Liver (tissue), 9 donors: ENCODE results near the gene C14orf180. TPM values are rescaled to one million over a fixed set of nuclear protein-coding genes. Genes with fewer than 3 reads are reported as not detected.

Experiments
- DNase-seq: peaks from one replicate; pipeline ENCODE4 v3.0.0-alpha.2; 2017; ENCODE audit warnings: low spot score
- H3K27ac ChIP-seq, 2 donors: one replicate each; pipeline ENCODE4 v1.7.0; 2013; ENCODE audit warnings: inconsistent platforms in 2 of 2, low read length in 2 of 2, control low read depth in 1 of 2, low read depth in 1 of 2, mild to moderate bottlenecking in 1 of 2
- H3K27me3 ChIP-seq, 4 donors: one replicate each; pipeline versions ENCODE4 v1.6.1 to v1.7.0; 2013; ENCODE audit warnings: low read length in 3 of 4, inconsistent platforms in 1 of 4, mild to moderate bottlenecking in 1 of 4, moderate library complexity in 1 of 4; ENCODE audit not compliant: control insufficient read depth in 4 of 4, insufficient read depth in 4 of 4
- H3K36me3 ChIP-seq, 4 donors: one replicate each; pipeline versions ENCODE4 v1.6.1 to v1.7.0; 2013; ENCODE audit warnings: low read length in 3 of 4, mild to moderate bottlenecking in 3 of 4, low read depth in 1 of 4, moderate library complexity in 1 of 4; ENCODE audit not compliant: control insufficient read depth in 4 of 4, insufficient read depth in 3 of 4
- H3K4me1 ChIP-seq, 4 donors: one replicate each; pipeline versions ENCODE4 v1.6.1 to v1.7.0; 2013; ENCODE audit warnings: low read length in 3 of 4, mild to moderate bottlenecking in 3 of 4, moderate library complexity in 1 of 4; ENCODE audit not compliant: control insufficient read depth in 4 of 4, insufficient read depth in 4 of 4
- H3K4me3 ChIP-seq, 3 donors: one replicate each; pipeline versions ENCODE4 v1.6.1 to v1.7.0; 2013; ENCODE audit warnings: low read length in 3 of 3, control low read depth in 1 of 3, low read depth in 1 of 3, mild to moderate bottlenecking in 1 of 3
- H3K9ac ChIP-seq, 2 donors: one replicate each; pipeline ENCODE4 v1.7.0; 2013; ENCODE audit warnings: low read length in 2 of 2, mild to moderate bottlenecking in 2 of 2, moderate library complexity in 2 of 2, control low read depth in 1 of 2, low read depth in 1 of 2
- H3K9me3 ChIP-seq, 4 donors: one replicate each; pipeline versions ENCODE4 v1.6.1 to v1.7.0; 2013; ENCODE audit warnings: low read length in 3 of 4; ENCODE audit not compliant: control insufficient read depth in 4 of 4
- FOXA2 ChIP-seq: IDR thresholded peaks from 2 replicates; pipeline ENCODE4 v1.6.1; 2016; ENCODE audit warnings: antibody characterized with exemption
- GABPA ChIP-seq, 2 donors: IDR thresholded peaks in 1 of 2; conservative IDR thresholded peaks in 1 of 2; 2 replicates each; pipeline ENCODE4 v1.6.1; 2016; ENCODE audit warnings: antibody characterized with exemption in 2 of 2, mild to moderate bottlenecking in 1 of 2, moderate library complexity in 1 of 2
- HNF4G ChIP-seq: IDR thresholded peaks from 2 replicates; pipeline ENCODE4 v1.6.1; 2016; ENCODE audit warnings: antibody characterized with exemption
- JUND ChIP-seq, 2 donors: IDR thresholded peaks; 2 replicates each; pipeline ENCODE4 v1.6.1; 2016; ENCODE audit warnings: antibody characterized with exemption in 2 of 2
- RAD21 ChIP-seq, 2 donors: IDR thresholded peaks; 2 replicates each; pipeline ENCODE4 v1.6.1; 2016; ENCODE audit warnings: antibody characterized with exemption in 2 of 2, mild to moderate bottlenecking in 2 of 2
- SP1 ChIP-seq: IDR thresholded peaks from 2 replicates; pipeline ENCODE4 v1.6.1; 2018; ENCODE audit warnings: antibody characterized with exemption, mild to moderate bottlenecking
- WGBS: extraction: QIAGEN DNeasy Blood & Tissue Kit; methylation state at CpG from one replicate; pipeline ENCODE4 v1.1.7; 2013; 5-methylcytosine and 5-hydroxymethylcytosine counted together
- polyA plus RNA-seq, 2 donors: library from polyadenylated mRNA; stranded (reverse) in 1 of 2; unstranded in 1 of 2; fragments of 200-250 nt in 1 of 2; fragments of >200 nt in 1 of 2; fragmentation: Nextera tagmentation in 1 of 2; extraction: Ambion mirVana in 1 of 2; gene quantifications; one replicate each; pipeline versions ENCODE4 v1.2.1 to v1.2.3, GENCODE V29; 2013 to 2015
- total RNA-seq, 2 donors: library from RNA; depleted of rRNA; stranded (reverse); fragments of >200 nt; gene quantifications; one replicate each; pipeline ENCODE4 v1.2.3, GENCODE V29; 2014
- TF ChIP-seq, protein P1 (sequence below): IDR thresholded peaks from 2 replicates; pipeline ENCODE4 v1.6.1; 2016; ENCODE audit warnings: antibody characterized with exemption, mild to moderate bottlenecking
- TF ChIP-seq, protein P2 (sequence below): IDR thresholded peaks from 2 replicates; pipeline ENCODE4 v1.6.1; 2016; ENCODE audit warnings: antibody characterized with exemption
- TF ChIP-seq, protein P3 (sequence below): fragments of 150-350 bp; IDR thresholded peaks from 2 replicates; pipeline ENCODE4 v1.5.1; 2017; ENCODE audit warnings: improper control_type of control experiment, low read depth, low read length; ENCODE audit not compliant: missing input control
- TF ChIP-seq, protein P4 (sequence below): IDR thresholded peaks from 2 replicates; pipeline ENCODE4 v1.6.1; 2016; ENCODE audit warnings: antibody characterized with exemption
- donor health status: healthy.
- donor health status: healthy.
- donor health status: healthy.
- donor health status: healthy.
- donor health status: healthy.

The C14orf180 gene
- total and polyA plus RNA-seq, 4 donors: 0.09 to 4.0 (median 2.9) TPM

DNA sequence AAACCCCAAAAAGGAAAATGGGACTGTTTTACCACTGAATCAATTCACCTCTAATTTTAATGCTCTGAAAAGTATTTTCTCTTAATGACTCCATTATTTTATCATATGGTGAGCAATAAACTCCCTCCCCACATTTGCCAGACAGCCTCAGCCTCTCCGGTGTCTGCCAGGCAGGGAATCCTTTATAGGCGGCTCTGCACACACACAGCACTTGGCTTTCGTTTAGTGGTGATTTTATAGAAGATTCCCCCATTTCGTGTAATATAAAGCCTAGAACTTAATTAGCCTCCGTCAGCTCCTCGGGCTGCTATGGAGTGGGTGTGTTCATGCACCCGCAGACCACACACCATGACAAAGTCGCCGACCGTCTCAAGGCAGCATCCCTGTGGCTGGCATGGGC lies 10.1 kb upstream of the C14orf180 start (continued):
- TF ChIP-seq, protein P1, sequence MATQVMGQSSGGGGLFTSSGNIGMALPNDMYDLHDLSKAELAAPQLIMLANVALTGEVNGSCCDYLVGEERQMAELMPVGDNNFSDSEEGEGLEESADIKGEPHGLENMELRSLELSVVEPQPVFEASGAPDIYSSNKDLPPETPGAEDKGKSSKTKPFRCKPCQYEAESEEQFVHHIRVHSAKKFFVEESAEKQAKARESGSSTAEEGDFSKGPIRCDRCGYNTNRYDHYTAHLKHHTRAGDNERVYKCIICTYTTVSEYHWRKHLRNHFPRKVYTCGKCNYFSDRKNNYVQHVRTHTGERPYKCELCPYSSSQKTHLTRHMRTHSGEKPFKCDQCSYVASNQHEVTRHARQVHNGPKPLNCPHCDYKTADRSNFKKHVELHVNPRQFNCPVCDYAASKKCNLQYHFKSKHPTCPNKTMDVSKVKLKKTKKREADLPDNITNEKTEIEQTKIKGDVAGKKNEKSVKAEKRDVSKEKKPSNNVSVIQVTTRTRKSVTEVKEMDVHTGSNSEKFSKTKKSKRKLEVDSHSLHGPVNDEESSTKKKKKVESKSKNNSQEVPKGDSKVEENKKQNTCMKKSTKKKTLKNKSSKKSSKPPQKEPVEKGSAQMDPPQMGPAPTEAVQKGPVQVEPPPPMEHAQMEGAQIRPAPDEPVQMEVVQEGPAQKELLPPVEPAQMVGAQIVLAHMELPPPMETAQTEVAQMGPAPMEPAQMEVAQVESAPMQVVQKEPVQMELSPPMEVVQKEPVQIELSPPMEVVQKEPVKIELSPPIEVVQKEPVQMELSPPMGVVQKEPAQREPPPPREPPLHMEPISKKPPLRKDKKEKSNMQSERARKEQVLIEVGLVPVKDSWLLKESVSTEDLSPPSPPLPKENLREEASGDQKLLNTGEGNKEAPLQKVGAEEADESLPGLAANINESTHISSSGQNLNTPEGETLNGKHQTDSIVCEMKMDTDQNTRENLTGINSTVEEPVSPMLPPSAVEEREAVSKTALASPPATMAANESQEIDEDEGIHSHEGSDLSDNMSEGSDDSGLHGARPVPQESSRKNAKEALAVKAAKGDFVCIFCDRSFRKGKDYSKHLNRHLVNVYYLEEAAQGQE: no peak

DNA sequence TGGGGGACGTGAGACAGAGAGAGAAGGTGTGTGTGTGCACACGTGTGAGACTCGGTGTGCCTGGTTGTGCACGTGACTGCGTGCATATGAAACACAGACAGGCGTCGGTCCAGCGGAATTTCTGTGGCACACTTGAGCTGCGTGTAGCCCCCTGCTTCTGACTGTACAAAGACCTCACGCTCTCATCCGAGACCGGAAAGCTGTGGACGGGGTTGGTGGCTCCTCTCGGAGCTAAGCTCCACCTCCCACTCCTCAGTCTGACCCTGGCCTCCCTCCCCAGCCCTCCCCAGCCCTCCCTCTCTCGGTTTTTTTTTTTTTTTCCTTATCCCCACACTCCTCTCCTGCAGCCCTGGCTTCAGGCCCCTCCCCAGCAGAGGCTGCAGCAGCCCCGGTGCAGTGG lies 8.3 kb upstream of the C14orf180 start:
- WGBS: 77% methylated on average over 16 of the region's 16 CpGs
- Histone ChIP-seq H3K27me3 (peaks cover 0 to 3% (median 0%) of the 10 kb centered on the region in 4 donors), H3K36me3 (no peaks in the 10 kb centered on the region), H3K9me3 (no peaks in the 10 kb centered on the region), H3K27ac (no peak overlapping the region), H3K4me1 (peaks cover 0 to under 1% (median 0%) of the 10 kb centered on the region in 4 donors), H3K9ac (no peak overlapping the region), H3K4me3 (no peak overlapping the region)
- TF ChIP-seq RAD21 (IDR thresholded peaks at IDR 0.05) (no peak), JUND (IDR thresholded peaks at IDR 0.05) (no peak), GABPA (IDR thresholded peaks at IDR 0.05 in 1 of 2, conservative IDR thresholded peaks at IDR 0.05 in 1 of 2) (no peak)
- no peak for DNase-seq

DNA sequence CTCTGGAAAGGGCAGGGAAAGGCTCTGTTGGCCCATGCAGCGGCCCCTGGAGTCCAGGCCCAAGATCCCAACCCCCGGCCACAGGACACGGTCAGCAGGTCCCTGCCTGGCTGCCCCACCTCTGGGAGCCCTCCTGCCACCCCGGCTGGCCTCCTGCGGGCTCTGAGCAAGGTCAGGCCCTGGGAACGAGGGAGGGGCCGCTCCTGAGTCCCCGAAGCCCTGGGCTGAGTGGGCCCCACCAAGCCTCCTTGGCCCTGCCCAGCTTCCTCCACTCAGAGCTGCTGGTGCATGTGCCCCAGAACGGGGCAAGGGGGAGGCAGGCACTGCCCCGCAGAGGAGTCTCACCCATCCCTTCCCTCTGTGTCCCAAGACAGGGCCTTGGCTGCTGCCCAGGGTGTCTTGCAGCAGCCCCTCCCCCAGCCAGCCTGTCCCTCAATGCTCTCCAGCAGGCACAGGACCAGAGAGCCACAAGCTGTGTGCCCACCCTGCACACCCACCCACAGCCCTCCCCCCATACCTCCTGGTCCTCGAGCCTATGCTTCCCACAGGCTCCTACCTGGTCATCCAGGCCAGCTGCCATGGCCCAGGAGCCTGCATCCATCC lies 7.4 kb upstream of the C14orf180 start:
- Histone ChIP-seq H3K27me3 (peaks cover 0 to 2% (median 0%) of the 10 kb centered on the region in 4 donors), H3K9ac (no peak overlapping the region), H3K9me3 (no peaks in the 10 kb centered on the region), H3K4me3 (no peak overlapping the region), H3K36me3 (no peaks in the 10 kb centered on the region), H3K4me1 (peaks cover 6 to 9% (median 8%) of the 10 kb centered on the region in 4 donors), H3K27ac (no peak overlapping the region)
- WGBS: 83% methylated on average over 11 of the region's 11 CpGs
- no peak for DNase-seq
- TF ChIP-seq FOXA2 (no peak), RAD21 (IDR thresholded peaks at IDR 0.05) (no peak), HNF4G (no peak), SP1 (no peak), GABPA (IDR thresholded peaks at IDR 0.05 in 1 of 2, conservative IDR thresholded peaks at IDR 0.05 in 1 of 2) (no peak)
- TF ChIP-seq, protein P2, sequence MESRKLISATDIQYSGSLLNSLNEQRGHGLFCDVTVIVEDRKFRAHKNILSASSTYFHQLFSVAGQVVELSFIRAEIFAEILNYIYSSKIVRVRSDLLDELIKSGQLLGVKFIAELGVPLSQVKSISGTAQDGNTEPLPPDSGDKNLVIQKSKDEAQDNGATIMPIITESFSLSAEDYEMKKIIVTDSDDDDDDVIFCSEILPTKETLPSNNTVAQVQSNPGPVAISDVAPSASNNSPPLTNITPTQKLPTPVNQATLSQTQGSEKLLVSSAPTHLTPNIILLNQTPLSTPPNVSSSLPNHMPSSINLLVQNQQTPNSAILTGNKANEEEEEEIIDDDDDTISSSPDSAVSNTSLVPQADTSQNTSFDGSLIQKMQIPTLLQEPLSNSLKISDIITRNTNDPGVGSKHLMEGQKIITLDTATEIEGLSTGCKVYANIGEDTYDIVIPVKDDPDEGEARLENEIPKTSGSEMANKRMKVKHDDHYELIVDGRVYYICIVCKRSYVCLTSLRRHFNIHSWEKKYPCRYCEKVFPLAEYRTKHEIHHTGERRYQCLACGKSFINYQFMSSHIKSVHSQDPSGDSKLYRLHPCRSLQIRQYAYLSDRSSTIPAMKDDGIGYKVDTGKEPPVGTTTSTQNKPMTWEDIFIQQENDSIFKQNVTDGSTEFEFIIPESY: no peak
- TF ChIP-seq, protein P3, sequence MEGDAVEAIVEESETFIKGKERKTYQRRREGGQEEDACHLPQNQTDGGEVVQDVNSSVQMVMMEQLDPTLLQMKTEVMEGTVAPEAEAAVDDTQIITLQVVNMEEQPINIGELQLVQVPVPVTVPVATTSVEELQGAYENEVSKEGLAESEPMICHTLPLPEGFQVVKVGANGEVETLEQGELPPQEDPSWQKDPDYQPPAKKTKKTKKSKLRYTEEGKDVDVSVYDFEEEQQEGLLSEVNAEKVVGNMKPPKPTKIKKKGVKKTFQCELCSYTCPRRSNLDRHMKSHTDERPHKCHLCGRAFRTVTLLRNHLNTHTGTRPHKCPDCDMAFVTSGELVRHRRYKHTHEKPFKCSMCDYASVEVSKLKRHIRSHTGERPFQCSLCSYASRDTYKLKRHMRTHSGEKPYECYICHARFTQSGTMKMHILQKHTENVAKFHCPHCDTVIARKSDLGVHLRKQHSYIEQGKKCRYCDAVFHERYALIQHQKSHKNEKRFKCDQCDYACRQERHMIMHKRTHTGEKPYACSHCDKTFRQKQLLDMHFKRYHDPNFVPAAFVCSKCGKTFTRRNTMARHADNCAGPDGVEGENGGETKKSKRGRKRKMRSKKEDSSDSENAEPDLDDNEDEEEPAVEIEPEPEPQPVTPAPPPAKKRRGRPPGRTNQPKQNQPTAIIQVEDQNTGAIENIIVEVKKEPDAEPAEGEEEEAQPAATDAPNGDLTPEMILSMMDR: no peak
- TF ChIP-seq, protein P4, sequence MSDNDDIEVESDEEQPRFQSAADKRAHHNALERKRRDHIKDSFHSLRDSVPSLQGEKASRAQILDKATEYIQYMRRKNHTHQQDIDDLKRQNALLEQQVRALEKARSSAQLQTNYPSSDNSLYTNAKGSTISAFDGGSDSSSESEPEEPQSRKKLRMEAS: no peak
